Hematopoietic multipotent progenitor cell treated with erythropoietin and hydrocortisone succinate and interleukin-3 and kit ligand, for 6 days (in vitro differentiated cells): Measurements from ENCODE around the gene ARPC1B.
A peak's percentile ranks its signal among the peaks of the same experiment; 100 is the strongest.
"Not testable (repeated sequence)": the region's sequence is repeated elsewhere in the genome, so short reads cannot be mapped to it uniquely, and the experiment has no call there.

ENCODE experiments used
- DNase-seq: peaks from one replicate; pipeline ENCODE4 v3.0.0-alpha.2; 2015

ARPC1B gene

DNA sequence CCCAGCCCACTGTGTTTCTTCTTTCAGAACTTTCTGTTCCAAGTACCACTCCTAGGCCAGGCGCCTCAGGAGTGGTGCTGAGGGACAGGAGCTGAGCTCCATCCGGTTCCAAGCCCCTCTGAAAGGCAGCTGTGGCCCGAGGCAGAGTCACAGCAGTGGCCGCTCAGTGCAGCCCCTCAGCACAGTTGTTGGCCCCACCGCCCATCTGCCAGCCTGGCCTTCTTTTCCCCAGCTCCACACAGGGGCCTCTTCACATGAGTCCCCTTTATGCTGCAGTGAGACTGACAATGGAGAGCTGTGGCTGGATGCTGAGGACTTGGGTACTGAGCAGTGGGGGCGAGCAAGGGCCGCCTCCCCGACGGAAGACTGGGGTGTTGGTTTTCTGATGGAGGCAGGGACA, 43.7 kb downstream of the ARPC1B start:
- no peak for DNase-seq

- no peak for DNase-seq
Observed at GRCh38 chr7:99419323-99420021, 44.9 kb downstream of the ARPC1B start.

- no peak for DNase-seq
Observed at GRCh38 chr7:99420213-99420612, 45.7 kb downstream of the ARPC1B start.

DNA sequence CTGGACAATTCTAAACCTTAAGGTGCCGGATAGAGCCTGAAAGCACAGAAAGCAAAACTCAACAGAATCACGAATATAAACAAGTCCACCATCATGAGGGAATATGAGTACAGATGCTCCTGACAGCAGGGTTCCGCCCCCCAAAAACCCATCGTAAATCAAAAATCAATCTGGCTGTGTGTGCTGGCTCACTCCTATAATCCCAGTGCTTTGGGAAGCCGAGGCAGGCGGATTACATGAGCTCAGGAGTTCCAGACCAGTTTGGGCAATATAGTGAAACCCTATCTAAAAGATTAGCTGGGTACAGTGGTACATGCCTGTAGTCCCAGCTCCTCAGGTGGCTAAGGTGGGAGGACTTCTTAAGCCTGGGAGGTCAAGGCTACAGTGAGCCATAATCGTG, 46.5 kb downstream of the ARPC1B start:
- DNase-seq, result no peak

- DNase-seq, result peak; percentile 67
Observed at GRCh38 chr7:99422186-99422585, 47.7 kb downstream of the ARPC1B start.

- no peak for DNase-seq
Observed at GRCh38 chr7:99422625-99423024, 48.1 kb downstream of the ARPC1B start.

- no peak for DNase-seq
Observed at GRCh38 chr7:99424932-99425730, 50.6 kb downstream of the ARPC1B start.

- no peak for DNase-seq
Observed at GRCh38 chr7:99428972-99429566, 54.5 kb downstream of the ARPC1B start.

GRCh38 chr7:99429756-99430155, 55.2 kb downstream of the ARPC1B start:
- no peak for DNase-seq

- not testable (repeated sequence) for DNase-seq
Observed at GRCh38 chr7:99431756-99432540, 57.4 kb downstream of the ARPC1B start.

GRCh38 chr7:99433158-99433557, 58.6 kb downstream of the ARPC1B start:
- DNase-seq, result no peak

DNA sequence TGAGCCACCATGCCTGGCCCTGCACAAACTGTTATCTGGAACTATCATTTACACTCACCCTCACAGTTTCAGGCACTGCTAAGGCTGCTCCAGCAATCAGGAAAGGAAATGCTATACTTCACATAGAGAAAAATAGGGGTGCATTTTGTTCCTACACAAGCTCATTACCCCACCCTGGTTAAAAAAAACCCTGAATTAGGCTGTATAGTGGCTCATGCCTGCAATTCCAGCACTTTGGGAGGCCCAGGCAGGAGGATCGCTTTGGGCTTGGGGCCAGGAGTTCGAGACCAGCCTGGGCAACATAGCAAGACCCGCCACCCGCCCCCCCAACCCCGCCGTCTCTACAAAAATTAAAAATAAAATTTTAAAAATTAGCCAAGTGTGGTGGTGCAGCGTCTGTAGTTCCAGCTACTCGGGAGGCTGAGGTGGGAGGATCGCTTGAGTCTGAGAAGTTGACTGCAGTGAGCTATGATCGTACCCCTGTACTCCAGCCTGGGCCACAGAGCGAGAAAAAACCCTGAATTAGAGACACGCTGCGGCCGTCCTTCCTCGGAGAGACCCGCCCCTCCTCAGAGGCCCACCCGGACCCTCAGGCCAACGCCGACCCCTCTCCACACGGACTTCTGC, 63.5 kb downstream of the ARPC1B start:
- no peak for DNase-seq

DNA sequence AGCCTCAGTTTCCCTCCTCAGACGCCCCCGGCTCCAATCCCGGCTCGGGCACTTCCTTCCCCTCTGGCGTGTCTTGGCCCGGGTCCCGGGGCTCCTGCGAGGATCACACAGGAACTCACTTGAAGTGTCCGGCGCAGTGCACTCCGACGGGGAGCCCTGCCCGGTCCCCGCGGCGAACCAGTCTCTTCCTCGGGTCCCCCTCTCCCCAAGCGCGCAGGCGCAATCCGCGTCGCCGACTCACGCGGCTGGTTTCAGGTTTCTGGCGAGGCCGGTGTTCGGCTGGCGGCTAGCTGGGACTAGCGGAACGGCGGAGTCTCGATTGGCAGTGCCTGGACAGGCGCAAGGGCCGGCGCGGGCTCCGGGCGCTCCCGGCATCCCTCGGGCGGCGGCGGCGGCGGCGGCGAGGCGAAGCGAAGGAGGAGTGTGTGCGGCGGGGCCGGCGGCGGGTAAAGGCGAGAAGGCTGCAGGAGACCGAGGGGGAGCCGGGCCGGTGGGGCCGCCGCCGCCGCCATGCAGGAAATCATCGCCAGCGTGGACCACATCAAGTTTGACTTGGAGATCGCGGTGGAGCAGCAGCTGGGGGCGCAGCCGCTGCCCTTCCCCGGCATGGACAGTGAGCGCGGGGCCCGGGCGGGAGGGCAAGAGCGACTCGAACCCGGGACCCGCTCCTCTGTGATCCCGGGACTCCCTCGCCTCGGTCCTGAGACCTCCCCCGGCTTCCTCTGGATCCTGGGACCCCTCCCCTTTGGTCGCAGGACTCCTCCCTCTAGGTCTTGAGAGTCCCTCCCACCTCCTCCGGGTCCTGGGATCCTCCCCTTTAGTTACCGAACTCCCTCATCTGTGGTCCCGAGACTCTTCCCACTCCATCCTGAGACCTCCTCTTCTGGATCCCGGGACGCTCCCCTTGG, 64.3 kb downstream of the ARPC1B start, which contains the start of the genes CPSF4 and PTCD1:
TSS of gene CPSF4 (plus strand) at position 371 of the 908 bp plus-strand sequence. CDS start at position 511, 140 bp downstream.
TSS of gene PTCD1 (minus strand) at position 226 of the 908 bp plus-strand sequence. CDS start 3,556 bp downstream, outside the sequence.
- DNase-seq, result peak; percentile 97

GRCh38 chr7:99440195-99440594, 65.7 kb downstream of the ARPC1B start:
- no peak for DNase-seq
